CD4-positive, CD25-positive, alpha-beta regulatory T cell (primary cell): ENCODE results near the gene GDPD1. TPM values are rescaled to one million over a fixed set of nuclear protein-coding genes. Genes with fewer than 3 reads are reported as not detected.

Source experiments
- ATAC-seq, 2 donors: fragments of 150-1000 bp; cut with Tn5 transposase; one replicate each; pipeline ENCODE4 v1.10.0; 2021; ENCODE audit warnings: low read depth in 2 of 2, moderate number of reproducible peaks in 2 of 2, moderate library complexity in 1 of 2
- DNase-seq, 3 donors: peaks; one replicate each; pipeline versions ENCODE4 v3.0.0 to v3.0.0-alpha.2; 2012 to 2022; ENCODE audit warnings: mixed read lengths in 1 of 3
- H3K27ac ChIP-seq: one replicate; pipeline ENCODE4 v1.7.0; 2013; ENCODE audit warnings: mild to moderate bottlenecking, low read length; ENCODE audit not compliant: insufficient read depth, poor library complexity, severe bottlenecking
- H3K27me3 ChIP-seq: one replicate; pipeline ENCODE4 v1.7.0; 2013; ENCODE audit warnings: low read length; ENCODE audit not compliant: control insufficient read depth, insufficient read depth
- H3K36me3 ChIP-seq: one replicate; pipeline ENCODE4 v1.7.0; 2013; ENCODE audit warnings: mild to moderate bottlenecking, low read length, moderate library complexity; ENCODE audit not compliant: control insufficient read depth, insufficient read depth
- H3K4me1 ChIP-seq: 2 replicates; pipeline ENCODE4 v1.7.0; 2013; ENCODE audit warnings: mild to moderate bottlenecking, low read length; ENCODE audit not compliant: insufficient read depth, control insufficient read depth, poor library complexity, severe bottlenecking
- H3K4me3 ChIP-seq: one replicate; pipeline ENCODE4 v1.7.0; 2013; ENCODE audit warnings: low read depth, mild to moderate bottlenecking, low read length, moderate library complexity
- H3K9me3 ChIP-seq, 2 experiments: 1 replicate in 1 of 2; 2 replicates in 1 of 2; pipeline ENCODE4 v1.7.0; 2013; ENCODE audit warnings: low read length in 2 of 2, mild to moderate bottlenecking in 1 of 2, moderate library complexity in 1 of 2; ENCODE audit not compliant: control insufficient read depth in 2 of 2
- H3K27ac Mint-ChIP-seq, 3 donors: one replicate each; pipeline ENCODE4 v1.8.0; 2020 to 2022; ENCODE audit warnings: mild to moderate bottlenecking in 3 of 3, mixed read lengths in 3 of 3, moderate library complexity in 2 of 3
- H3K27me3 Mint-ChIP-seq: one replicate; pipeline ENCODE4 v1.8.0; 2022; ENCODE audit warnings: mild to moderate bottlenecking, mixed read lengths
- H3K36me3 Mint-ChIP-seq: one replicate; pipeline ENCODE4 v1.8.0; 2020; ENCODE audit warnings: mixed read lengths
- H3K4me1 Mint-ChIP-seq, 4 donors: one replicate each; pipeline ENCODE4 v1.8.0; 2020 to 2022; ENCODE audit warnings: mixed read lengths in 4 of 4, mild to moderate bottlenecking in 1 of 4
- H3K4me3 Mint-ChIP-seq, 4 donors: one replicate each; pipeline ENCODE4 v1.8.0; 2020 to 2022; ENCODE audit warnings: mild to moderate bottlenecking in 4 of 4, mixed read lengths in 4 of 4, moderate library complexity in 3 of 4
- H3K9me3 Mint-ChIP-seq, 7 donors: one replicate each; pipeline ENCODE4 v1.8.0; 2020 to 2022; ENCODE audit warnings: mixed read lengths in 7 of 7, mild to moderate bottlenecking in 3 of 7, moderate library complexity in 2 of 7
- polyA plus RNA-seq, 4 donors: library from polyadenylated mRNA; unstranded; fragments of 300-500 nt; fragmentation: Illumina TruSeq; gene quantifications; one replicate each; pipeline ENCODE4 v1.2.3, GENCODE V29; 2021
- total RNA-seq: library from RNA; stranded (reverse); gene quantifications from one replicate; pipeline ENCODE4 v1.2.3, GENCODE V29; 2022

GDPD1 gene
- total and polyA plus RNA-seq, 5 donors from 2014 or later: 1.7 to 3.3 (median 2.9) TPM

DNA sequence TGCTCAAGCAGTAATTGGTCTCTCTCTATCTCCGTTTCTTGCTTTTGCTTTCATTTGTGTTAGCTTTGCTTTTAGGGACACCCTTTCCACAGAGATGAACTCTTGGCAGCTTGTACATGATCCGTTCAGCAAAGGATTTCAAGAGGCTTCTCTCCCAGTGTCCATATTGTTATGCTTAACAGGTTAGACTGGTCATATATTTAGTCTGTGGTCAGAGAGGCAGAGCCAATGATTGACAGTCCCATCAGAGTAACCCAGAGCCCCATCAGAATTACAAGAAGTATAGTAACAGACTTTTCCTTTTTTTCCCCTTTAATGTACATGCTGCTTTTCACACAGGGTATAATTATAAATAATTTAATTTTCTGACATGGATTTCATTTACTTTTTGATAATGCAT lies 34.4 kb downstream of the GDPD1 start:
- Mint-ChIP-seq H3K9me3 (no peaks in the 10 kb centered on the region), H3K36me3 (peaks cover 8% of the 10 kb centered on the region), H3K4me1 (no peaks in the 10 kb centered on the region), H3K27me3 (no peaks in the 10 kb centered on the region), H3K4me3 (no peak overlapping the region), H3K27ac (no peak overlapping the region)
- no peak overlapping the region for H3K27ac ChIP-seq
- no peaks in the 10 kb centered on the region for H3K9me3 ChIP-seq
- H3K4me1 ChIP-seq: no peaks in the 10 kb centered on the region
- ATAC-seq (no peak), DNase-seq (no peak)
- no peaks in the 10 kb centered on the region for H3K36me3 ChIP-seq
- no peak overlapping the region for H3K4me3 ChIP-seq
- H3K27me3 ChIP-seq: no peaks in the 10 kb centered on the region

DNA sequence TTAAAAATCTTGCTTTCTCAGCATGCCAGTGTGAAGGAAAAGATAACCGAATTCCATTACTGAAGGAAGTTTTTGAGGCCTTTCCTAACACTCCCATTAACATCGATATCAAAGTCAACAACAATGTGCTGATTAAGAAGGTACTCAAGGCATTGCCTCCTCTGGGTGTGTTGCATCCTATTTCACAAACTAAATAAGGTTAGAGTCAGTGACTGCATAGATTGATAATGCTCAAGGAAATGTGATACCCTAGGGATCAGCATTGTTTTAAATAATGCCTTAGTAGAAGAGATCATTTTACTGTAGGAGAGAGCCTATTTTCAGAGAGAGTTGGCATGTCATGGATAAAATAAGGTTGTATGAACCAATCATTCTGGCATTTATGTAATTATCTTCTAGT lies 36.8 kb downstream of the GDPD1 start:
- H3K9me3 ChIP-seq: no peaks in the 10 kb centered on the region
- DNase-seq: no peak
- no peak overlapping the region for H3K27ac ChIP-seq
- Mint-ChIP-seq H3K36me3 (peaks cover 11% of the 10 kb centered on the region), H3K9me3 (no peaks in the 10 kb centered on the region), H3K4me3 (no peak overlapping the region), H3K27me3 (no peaks in the 10 kb centered on the region), H3K4me1 (no peaks in the 10 kb centered on the region), H3K27ac (no peak overlapping the region)
- H3K4me3 ChIP-seq: no peak overlapping the region
- no peaks in the 10 kb centered on the region for H3K27me3 ChIP-seq
- no peaks in the 10 kb centered on the region for H3K4me1 ChIP-seq
- no peaks in the 10 kb centered on the region for H3K36me3 ChIP-seq
- ATAC-seq: no peak

DNA sequence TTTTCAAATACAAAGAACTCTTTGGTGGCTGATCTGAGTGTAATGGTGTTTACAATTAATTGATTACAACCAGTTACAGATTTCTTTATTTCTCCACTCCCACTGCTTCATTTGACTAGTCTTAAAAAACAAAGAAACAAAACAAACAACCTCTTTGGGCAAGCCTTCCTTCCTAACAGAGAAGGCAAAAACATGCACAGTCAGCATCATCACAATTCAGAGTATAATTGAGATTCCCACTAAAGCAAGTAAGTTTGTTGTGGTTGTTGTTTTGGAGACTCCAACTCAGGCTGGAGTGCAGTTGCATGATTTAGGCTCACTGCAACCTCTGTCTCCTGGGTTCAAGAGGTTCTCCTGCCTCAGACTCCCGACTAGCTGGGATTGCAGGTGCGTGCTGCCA lies 40.4 kb downstream of the GDPD1 start:
- H3K27me3 ChIP-seq: no peaks in the 10 kb centered on the region
- no peaks in the 10 kb centered on the region for H3K4me1 Mint-ChIP-seq
- no peaks in the 10 kb centered on the region for H3K36me3 ChIP-seq
- no peak overlapping the region for H3K27ac ChIP-seq
- DNase-seq (no peak), ATAC-seq (no peak)
- peaks cover 3% of the 10 kb centered on the region for H3K36me3 Mint-ChIP-seq
- H3K27ac Mint-ChIP-seq: no peak overlapping the region
- H3K27me3 Mint-ChIP-seq: no peaks in the 10 kb centered on the region
- H3K4me1 ChIP-seq: no peaks in the 10 kb centered on the region
- H3K4me3 ChIP-seq: no peak overlapping the region
- H3K9me3 ChIP-seq: no peaks in the 10 kb centered on the region
- H3K4me3 Mint-ChIP-seq: no peak overlapping the region
- no peaks in the 10 kb centered on the region for H3K9me3 Mint-ChIP-seq

DNA sequence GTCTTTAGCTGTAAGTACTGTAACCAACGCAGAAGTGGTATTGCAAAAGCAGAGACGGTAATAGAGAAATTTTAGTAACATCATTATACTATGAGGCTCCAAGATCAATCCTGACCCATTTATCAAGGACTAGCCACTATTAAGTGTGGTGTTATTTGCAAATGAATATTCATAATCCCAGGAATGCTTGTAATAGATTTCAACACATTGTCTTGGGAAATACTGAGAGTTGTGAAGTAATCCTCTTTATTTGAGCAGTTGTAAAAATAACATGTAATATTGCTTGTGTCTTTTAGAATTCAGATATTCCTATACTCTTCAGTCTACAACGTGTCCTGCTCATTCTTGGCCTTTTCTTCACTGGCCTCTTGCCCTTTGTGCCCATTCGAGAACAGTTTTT lies 46.4 kb downstream of the GDPD1 start:
- no peak for DNase-seq
- Mint-ChIP-seq H3K36me3 (peaks cover 13% of the 10 kb centered on the region), H3K4me1 (no peaks in the 10 kb centered on the region), H3K4me3 (no peak overlapping the region), H3K27me3 (no peaks in the 10 kb centered on the region), H3K27ac (no peak overlapping the region), H3K9me3 (no peaks in the 10 kb centered on the region)
- H3K9me3 ChIP-seq: no peaks in the 10 kb centered on the region
- H3K27me3 ChIP-seq: no peaks in the 10 kb centered on the region
- no peaks in the 10 kb centered on the region for H3K36me3 ChIP-seq
- H3K27ac ChIP-seq: no peak overlapping the region
- H3K4me3 ChIP-seq: no peak overlapping the region
- no peaks in the 10 kb centered on the region for H3K4me1 ChIP-seq
- ATAC-seq: no peak

DNA sequence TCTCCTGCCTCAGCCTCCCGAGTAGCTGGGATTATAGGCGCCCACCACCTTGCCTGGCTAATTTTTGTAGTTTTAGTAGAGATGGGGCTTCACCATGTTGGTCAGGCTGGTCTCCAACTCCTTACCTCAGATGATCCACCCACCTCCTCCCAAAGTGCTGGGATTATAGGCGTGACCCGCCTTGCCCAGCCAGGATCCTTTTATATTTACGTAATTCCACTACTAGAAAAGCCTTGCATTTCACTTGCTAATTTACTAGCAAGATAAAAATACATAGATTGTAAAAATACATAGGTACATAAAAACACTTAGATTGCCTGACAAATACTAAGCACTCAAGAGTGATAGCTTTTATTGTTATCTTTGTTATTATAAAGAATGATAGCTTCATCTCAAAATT lies 47.5 kb downstream of the GDPD1 start:
- no peak overlapping the region for H3K4me3 Mint-ChIP-seq
- no peak for DNase-seq
- no peaks in the 10 kb centered on the region for H3K27me3 ChIP-seq
- no peak for ATAC-seq
- H3K36me3 Mint-ChIP-seq: peaks cover 20% of the 10 kb centered on the region
- no peaks in the 10 kb centered on the region for H3K27me3 Mint-ChIP-seq
- no peak overlapping the region for H3K27ac Mint-ChIP-seq
- no peaks in the 10 kb centered on the region for H3K4me1 ChIP-seq
- no peaks in the 10 kb centered on the region for H3K9me3 Mint-ChIP-seq
- no peak overlapping the region for H3K27ac ChIP-seq
- no peaks in the 10 kb centered on the region for H3K9me3 ChIP-seq
- H3K36me3 ChIP-seq: peaks cover 3% of the 10 kb centered on the region
- no peaks in the 10 kb centered on the region for H3K4me1 Mint-ChIP-seq
- H3K4me3 ChIP-seq: no peak overlapping the region

DNA sequence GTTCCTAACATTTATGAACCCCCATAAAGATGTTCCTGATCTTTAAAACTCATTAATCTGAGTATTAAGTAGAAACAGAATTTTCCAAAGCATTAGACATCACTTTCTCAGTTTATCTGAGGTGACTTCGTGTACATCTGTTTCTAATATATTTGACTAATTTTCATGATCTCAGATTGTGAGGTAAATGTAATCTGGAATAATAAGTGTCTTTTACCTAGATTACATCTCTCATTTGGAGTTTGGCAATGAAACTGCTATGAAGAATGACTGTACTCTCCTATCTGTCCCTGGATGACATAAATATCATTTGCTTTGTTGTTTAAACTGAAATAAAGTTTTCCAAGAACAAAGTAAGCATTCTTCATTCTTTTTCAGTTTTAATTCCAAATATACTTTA lies 55.3 kb downstream of the GDPD1 start:
- H3K9me3 ChIP-seq: no peaks in the 10 kb centered on the region
- Mint-ChIP-seq H3K27me3 (no peaks in the 10 kb centered on the region), H3K27ac (no peak overlapping the region)

DNA sequence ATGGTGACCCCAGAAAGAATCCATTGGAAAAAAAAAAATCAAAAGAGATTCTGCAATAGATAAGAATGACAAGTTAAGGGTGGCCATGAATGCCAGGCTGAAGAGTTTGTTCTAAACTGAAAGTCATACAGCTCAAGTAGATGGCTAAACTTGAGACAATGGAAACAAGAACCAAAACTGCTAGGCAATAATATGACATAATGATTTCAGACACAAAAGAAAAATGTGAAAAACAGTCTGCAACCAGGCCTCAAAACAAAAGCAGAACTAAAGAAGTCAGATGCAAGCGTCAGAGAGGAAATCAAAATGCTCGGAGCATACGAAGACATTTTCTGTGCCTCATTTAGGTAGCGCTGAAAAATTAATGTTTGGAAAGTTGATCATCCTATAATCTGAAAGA lies 56.7 kb downstream of the GDPD1 start:
- Mint-ChIP-seq H3K4me1 (no peaks in the 10 kb centered on the region), H3K4me3 (no peak overlapping the region), H3K36me3 (peaks cover 14% of the 10 kb centered on the region), H3K27me3 (no peaks in the 10 kb centered on the region), H3K27ac (peak overlapping the region in 1 of 3 donors; percentile 14), H3K9me3 (no peaks in the 10 kb centered on the region)
- Histone ChIP-seq H3K27me3 (no peaks in the 10 kb centered on the region), H3K9me3 (no peaks in the 10 kb centered on the region), H3K36me3 (peaks cover 3% of the 10 kb centered on the region), H3K27ac (no peak overlapping the region), H3K4me3 (no peak overlapping the region), H3K4me1 (no peaks in the 10 kb centered on the region)
- no peak for ATAC-seq
- peak in 1 of 3 donors; percentile 4 for DNase-seq

More for the DNA sequence above, 55.3 kb downstream of the GDPD1 start:
- no peak overlapping the region for H3K4me3 Mint-ChIP-seq
- Histone ChIP-seq H3K27me3 (no peaks in the 10 kb centered on the region), H3K4me1 (no peaks in the 10 kb centered on the region), H3K36me3 (peaks cover 3% of the 10 kb centered on the region), H3K4me3 (no peak overlapping the region), H3K27ac (no peak overlapping the region)
- no peak for ATAC-seq
- no peak for DNase-seq
- H3K4me1 Mint-ChIP-seq: no peaks in the 10 kb centered on the region
- H3K36me3 Mint-ChIP-seq: peaks cover 18% of the 10 kb centered on the region
- no peaks in the 10 kb centered on the region for H3K9me3 Mint-ChIP-seq

DNA sequence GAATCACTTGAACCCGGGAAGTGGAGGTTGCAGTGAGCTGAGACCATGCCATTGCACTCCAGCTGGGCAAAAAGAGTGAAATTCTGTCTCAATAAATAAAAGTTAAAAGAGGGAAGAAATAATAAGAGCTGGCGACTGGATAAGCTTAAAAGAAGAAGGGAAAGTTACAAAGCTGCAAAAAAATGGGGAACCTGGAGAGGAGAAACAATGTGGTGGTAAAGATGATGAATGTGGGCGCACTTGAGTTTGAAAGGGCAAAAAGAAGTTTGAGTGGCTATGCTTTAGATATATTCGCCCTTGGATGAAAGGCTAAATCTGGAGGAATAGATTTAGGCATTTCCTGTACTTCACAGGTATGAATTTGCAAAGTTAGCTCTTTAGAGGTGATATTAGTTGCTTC lies 58.1 kb downstream of the GDPD1 start:
- no peak overlapping the region for H3K27ac ChIP-seq
- Mint-ChIP-seq H3K4me1 (peaks cover 0 to 3% (median 0%) of the 10 kb centered on the region in 4 donors), H3K9me3 (no peaks in the 10 kb centered on the region), H3K36me3 (peaks cover 12% of the 10 kb centered on the region), H3K27ac (no peak overlapping the region), H3K4me3 (no peak overlapping the region), H3K27me3 (no peaks in the 10 kb centered on the region)
- DNase-seq (no peak), ATAC-seq (no peak)
- H3K9me3 ChIP-seq: no peaks in the 10 kb centered on the region
- H3K36me3 ChIP-seq: no peaks in the 10 kb centered on the region
- no peak overlapping the region for H3K4me3 ChIP-seq
- H3K27me3 ChIP-seq: no peaks in the 10 kb centered on the region
- no peaks in the 10 kb centered on the region for H3K4me1 ChIP-seq
